Ramos (cell line): ENCODE data around the gene ARHGEF28.

Experiments
- in situ Hi-C: fragments of 300-500 bp; cut with MboI; formaldehyde crosslinking; loops from one replicate; pipeline ENCODE4 v1.14.3; 2022; ENCODE audit warnings: low sequenced_read_pairs; ENCODE audit not compliant: unreplicated experiment

The ARHGEF28 gene

GRCh38 chr5:73835726-73836125, 209.7 kb downstream of the ARHGEF28 start:
- in situ Hi-C loops = no loop called here

DNA sequence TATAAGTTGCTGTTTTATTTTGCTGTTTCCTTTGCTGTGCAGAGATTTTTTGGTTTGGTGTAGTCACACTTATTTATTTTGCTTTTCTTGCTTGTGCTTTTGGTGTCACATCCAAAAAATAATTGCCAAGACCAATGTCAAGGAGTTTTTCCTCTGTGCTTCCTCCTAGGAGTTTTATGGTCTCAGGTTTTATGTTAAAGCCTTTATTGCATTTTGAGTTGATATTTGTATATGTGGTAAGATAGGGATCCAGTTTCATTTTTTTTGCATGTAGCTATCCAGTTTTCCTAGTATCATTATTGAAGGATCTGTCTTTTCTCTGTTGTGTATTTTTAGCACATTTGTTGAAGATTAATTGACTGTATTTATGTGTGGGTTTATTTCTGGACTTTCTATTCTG, 210.6 kb downstream of the ARHGEF28 start:
- in situ Hi-C loops = no loop called here

DNA sequence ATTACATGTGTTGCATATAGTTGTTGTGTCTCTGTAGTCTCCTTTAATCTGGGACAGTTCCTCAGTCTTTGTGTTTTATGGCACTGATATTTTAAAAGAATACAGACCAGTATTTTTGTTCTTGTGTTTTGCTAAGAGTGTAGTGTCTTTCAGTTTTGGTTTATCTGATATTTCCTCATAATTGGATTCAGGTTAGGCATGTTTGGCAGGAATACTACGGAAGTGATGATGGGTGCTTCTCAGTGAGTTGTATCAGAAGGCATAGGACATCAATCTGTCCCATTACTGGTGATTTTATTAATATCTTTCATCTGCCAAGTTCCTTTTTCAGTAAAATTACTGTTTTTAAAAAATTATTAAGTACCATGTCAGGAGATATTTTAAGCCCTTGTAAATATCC, 212.9 kb downstream of the ARHGEF28 start:
- in situ Hi-C loops = no loop called here

DNA sequence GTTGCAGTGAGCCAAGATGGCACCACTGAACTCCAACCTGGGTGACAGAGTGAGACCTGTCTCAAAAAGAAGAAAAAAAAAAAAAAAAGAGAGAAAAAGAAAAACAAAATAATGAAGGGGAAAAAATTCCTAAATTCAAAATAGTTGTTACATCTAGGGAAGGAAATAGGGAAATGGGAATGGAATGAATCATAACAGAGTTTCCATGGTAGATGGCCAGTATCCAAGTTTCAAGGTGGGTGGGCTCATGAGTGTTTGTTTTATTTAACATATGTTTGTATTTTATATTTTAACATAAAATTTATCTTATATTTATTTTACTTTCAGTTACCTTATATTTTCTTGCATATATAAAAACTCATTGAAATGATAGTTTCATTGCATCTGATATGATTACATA, 215.6 kb downstream of the ARHGEF28 start:
- in situ Hi-C loops = no loop called here

GRCh38 chr5:73844165-73844564, 218.2 kb downstream of the ARHGEF28 start:
- in situ Hi-C loops = no loop called here

DNA sequence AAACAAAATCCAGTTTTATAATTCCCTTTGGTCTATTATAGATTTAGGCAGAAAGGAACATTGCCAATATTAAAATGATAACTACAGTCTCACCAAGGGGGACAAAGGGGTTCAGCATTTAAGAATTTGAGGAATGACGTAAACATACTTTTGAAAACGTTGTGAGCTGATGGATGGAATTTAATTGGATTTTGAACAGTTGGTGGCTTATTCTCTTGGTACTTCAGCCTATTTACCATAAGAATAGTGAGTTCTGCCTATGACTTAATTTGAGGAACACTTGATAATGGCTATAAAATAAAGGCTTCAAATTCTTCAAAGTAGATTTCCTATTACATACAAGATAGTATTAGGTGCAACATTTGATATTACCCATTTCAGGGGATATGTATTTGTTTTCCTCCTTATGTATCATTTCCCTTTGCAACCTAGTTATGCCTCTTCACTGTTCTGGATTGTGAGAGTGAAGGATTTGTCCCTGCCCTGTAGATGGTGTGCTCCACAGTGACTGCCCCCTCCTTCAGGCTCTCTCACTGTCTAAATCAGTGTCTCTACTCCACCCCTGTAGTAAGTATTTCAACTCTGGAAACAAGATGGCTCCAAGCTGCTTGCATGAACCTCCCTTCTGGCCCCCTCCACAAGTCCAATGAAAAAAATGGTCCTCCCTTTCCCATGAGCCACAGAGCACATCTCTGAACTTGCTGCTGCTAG, 225.6 kb downstream of the ARHGEF28 start:
- in situ Hi-C loops = no loop called here

DNA sequence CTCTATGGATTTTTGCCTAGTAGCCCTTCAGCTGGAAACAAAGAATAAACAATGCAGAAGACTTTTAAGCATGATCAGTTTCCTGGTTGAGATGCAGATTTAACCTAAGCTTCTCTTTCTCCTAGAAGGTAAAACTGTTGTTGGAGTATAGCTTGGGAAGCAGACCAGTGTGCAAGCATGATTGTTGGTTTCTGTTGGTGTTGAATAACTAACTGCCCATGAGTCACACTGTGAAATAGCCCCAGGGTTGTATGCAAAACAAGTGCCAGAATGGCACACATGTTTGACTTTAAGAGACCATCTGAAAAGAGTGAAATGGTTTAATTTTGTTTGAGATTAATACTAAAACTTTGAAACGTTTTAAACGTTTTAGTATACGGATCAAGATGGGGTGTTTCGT, 227.1 kb downstream of the ARHGEF28 start:
- in situ Hi-C loops = no loop called here

- in situ Hi-C loops = no loop called here
Observed at GRCh38 chr5:73856997-73857396, 231.0 kb downstream of the ARHGEF28 start.

DNA sequence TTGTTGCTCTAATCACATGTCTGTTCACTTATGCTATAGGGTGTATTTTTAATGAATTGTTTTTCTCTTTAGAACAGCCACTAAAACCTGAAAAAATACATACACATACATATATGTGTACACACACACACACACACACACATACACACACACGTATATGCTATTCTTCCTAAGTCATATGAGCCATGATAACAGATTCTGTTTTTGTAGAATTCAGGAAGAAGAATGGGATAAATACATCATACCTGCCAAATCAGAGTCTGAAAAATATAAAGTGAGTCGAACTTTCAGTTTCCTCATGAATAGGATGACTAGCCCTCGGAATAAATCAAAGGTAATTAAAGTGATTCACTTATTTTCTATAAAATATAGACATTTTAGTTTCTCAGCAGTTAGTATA, 231.4 kb downstream of the ARHGEF28 start:
- in situ Hi-C loops = no loop called here

GRCh38 chr5:73858054-73858453, 232.1 kb downstream of the ARHGEF28 start:
- in situ Hi-C loops = no loop called here

DNA sequence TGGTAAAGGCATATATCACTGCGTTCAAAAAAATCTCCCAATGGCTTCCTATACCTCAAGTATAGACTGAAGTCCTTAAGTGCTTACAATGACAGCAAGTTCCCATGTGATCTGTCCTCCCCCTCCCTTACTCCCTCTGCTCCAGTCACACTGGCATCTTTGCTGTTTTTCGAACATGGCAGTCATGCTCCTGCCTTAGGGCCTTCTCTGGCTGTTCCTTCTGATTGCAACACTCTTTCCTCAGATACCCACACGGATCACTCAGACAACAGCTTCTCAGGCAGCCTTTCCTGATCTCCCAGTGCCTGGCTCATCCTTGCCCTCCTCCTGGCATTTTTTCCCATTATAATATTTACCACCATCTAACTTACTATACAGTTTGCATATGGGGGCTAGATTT, 232.8 kb downstream of the ARHGEF28 start:
- in situ Hi-C loops = no loop called here

GRCh38 chr5:73859696-73860095, 233.7 kb downstream of the ARHGEF28 start:
- in situ Hi-C loops = no loop called here

- in situ Hi-C loops = no loop called here
Observed at GRCh38 chr5:73861313-73861988, 235.5 kb downstream of the ARHGEF28 start.

- in situ Hi-C loops = no loop called here
Observed at GRCh38 chr5:73862796-73863195, 236.8 kb downstream of the ARHGEF28 start.

DNA sequence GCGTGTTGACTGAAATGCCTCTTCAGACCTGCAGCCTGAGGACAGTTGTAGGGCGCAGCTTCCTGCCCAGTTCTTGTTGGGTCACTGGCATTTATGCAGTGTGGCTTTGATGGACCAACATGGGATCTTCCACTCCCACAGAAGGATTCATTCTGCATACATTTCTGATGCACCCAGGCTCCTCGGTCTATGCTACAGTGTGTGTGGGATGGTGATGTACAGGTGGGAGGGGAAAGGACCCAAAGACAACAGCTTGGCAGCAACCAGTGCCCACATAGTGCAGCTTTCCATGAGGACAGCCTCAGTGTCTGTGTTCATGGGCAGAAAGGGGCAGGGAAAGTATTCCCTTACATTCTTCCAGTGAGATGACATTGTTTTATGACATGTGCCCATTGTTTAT, 237.9 kb downstream of the ARHGEF28 start:
- in situ Hi-C loops = no loop called here

GRCh38 chr5:73865315-73865714, 239.3 kb downstream of the ARHGEF28 start:
- in situ Hi-C loops = no loop called here

DNA sequence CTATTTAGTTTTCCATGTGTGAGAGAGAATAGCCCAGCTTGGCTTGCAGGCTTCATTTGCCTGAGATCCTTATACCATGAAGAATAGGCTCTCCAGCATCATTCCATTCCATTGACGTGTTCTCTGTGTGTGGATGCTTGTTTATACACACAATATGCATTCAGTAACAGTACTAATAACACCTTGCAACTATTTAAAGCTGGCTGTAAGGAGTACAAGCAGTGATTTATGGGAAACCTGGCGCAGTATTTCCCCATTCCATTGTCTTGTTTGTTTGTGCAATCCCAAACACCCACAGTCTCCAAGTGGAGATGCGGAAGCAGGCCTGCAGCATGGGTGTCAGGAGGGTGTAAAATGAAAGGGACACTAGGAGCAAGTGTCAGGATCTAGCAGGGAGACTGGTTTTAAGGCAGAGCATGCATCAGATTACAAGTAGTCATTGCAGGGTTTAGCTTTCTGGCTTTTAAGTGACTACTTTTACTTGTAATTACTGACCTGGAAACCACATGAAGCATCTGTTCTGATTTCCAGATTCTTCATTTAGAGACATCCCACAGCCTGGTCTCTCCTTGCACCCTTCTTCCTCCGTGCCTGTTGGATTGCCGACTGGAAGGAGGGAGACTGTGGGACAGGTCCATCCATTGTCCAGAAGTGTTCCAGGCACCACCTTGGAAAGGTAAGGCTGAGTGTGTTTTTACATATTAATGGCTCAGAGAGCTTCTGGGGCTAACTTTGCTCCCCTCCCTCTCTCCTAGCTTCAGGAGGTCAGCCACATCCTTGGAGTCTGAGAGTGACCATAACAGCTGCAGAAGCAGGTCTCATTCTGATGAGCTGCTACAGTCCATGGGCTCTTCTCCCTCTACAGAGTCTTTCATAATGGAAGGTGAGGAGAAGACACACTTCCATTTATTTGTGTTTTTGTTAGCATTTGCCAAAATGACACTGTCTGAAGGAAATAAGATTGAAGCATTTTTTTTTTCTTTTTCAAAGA, 241.6 kb downstream of the ARHGEF28 start:
- in situ Hi-C loops = no loop called here

GRCh38 chr5:73883646-73884045, 257.6 kb downstream of the ARHGEF28 start:
- in situ Hi-C loops = no loop called here

DNA sequence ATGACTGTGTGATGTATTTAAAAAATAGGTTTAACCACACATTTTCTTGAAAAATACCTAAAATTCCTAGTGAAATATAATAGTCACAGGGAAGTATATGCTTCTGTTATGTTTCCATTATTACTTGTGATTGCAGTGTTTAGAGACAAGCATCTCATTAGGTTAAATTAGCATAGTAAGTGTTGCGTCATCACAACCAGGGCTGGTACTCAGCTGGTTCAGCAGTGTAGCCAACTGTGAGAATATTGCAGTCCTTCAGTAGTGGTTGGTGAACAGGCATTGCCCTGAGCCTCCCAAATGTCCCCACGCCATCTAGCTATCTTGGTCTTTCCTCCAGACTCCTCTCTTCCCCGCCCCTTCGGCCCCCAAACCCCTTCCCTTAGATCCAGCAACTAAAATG, 261.7 kb downstream of the ARHGEF28 start:
- in situ Hi-C loops = no loop called here

DNA sequence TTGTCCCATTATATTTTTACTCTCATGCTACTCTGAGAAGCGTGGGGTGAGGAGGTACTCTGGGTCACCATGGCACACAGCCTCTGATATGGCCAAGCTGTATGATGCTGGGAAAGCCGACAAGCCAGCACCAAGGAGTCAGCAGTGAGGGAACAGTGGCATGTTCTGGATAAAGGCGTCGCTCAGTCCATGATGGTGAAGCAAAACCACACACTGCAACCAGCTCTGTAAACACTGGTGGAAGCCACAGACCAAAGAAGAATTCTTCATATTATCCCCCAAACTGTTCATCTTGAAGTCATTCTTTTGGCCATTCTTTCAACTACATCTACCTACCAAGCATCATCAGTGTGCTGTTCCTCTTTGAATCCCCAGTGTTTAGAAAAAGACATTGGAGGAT, 264.6 kb downstream of the ARHGEF28 start:
- in situ Hi-C loops = no loop called here

- in situ Hi-C loops = no loop called here
Observed at GRCh38 chr5:73892218-73892617, 266.2 kb downstream of the ARHGEF28 start.
